NCI-H2107 (cell line): ENCODE measurements around the gene PRKAB1.
A peak's percentile ranks its signal among the peaks of the same experiment; 100 is the strongest.
"Not testable (repeated sequence)": the region's sequence is repeated elsewhere in the genome, so short reads cannot be mapped to it uniquely, and the experiment has no call there.

Source experiments
- DNase-seq: peaks from one replicate; lab custom pipeline; 2025; lab: John Stamatoyannopoulos, UW

The PRKAB1 gene

GRCh38 chr12:119667577-119668323 lies at the start of gene PRKAB1:
Gene PRKAB1, plus strand, starts transcription at chr12:119668133. Its CDS starts 112 bp downstream, at chr12:119668245.
- DNase-seq: peak; percentile 98

- not testable (repeated sequence) for DNase-seq
Measured at GRCh38 chr12:119618328-119618896, 49.5 kb upstream of the PRKAB1 start.

- DNase-seq: no peak
Measured at GRCh38 chr12:119620490-119620889, 47.4 kb upstream of the PRKAB1 start.

- no peak for DNase-seq
Measured at GRCh38 chr12:119621878-119622277, 46.1 kb upstream of the PRKAB1 start.

- peak; percentile 68 for DNase-seq
Measured at GRCh38 chr12:119624966-119625365, 43.0 kb upstream of the PRKAB1 start.

- no peak for DNase-seq
Measured at GRCh38 chr12:119627019-119627643, 40.8 kb upstream of the PRKAB1 start.

- no peak for DNase-seq
Measured at GRCh38 chr12:119627686-119628085, 40.2 kb upstream of the PRKAB1 start.

- DNase-seq: no peak
Measured at GRCh38 chr12:119630223-119630780, 37.6 kb upstream of the PRKAB1 start.

- DNase-seq: no peak
Measured at GRCh38 chr12:119630962-119631550, 36.9 kb upstream of the PRKAB1 start.

GRCh38 chr12:119631930-119632678 lies 35.8 kb upstream of the PRKAB1 start:
- no peak for DNase-seq

- DNase-seq: no peak
Measured at GRCh38 chr12:119634743-119635142, 33.2 kb upstream of the PRKAB1 start.

GRCh38 chr12:119642986-119643385 lies 24.9 kb upstream of the PRKAB1 start:
- no peak for DNase-seq

GRCh38 chr12:119644930-119645329 lies 23.0 kb upstream of the PRKAB1 start:
- DNase-seq: no peak

- no peak for DNase-seq
Measured at GRCh38 chr12:119645535-119646059, 22.3 kb upstream of the PRKAB1 start.

- no peak for DNase-seq
Measured at GRCh38 chr12:119649202-119649808, 18.6 kb upstream of the PRKAB1 start.

GRCh38 chr12:119652665-119653064 lies 15.3 kb upstream of the PRKAB1 start:
- DNase-seq: no peak

- not testable (repeated sequence) for DNase-seq
Measured at GRCh38 chr12:119657001-119657400, 10.9 kb upstream of the PRKAB1 start.

- DNase-seq: not testable (repeated sequence)
Measured at GRCh38 chr12:119658166-119658565, 9.8 kb upstream of the PRKAB1 start.

GRCh38 chr12:119659289-119659897 lies 8.5 kb upstream of the PRKAB1 start:
- DNase-seq: no peak

- DNase-seq: no peak
Measured at GRCh38 chr12:119660076-119660475, 7.9 kb upstream of the PRKAB1 start.

- no peak for DNase-seq
Measured at GRCh38 chr12:119661882-119662281, 6.1 kb upstream of the PRKAB1 start.
